ENCODE data around the gene FYCO1.
"Not testable (repeated sequence)": the region's sequence is repeated elsewhere in the genome, so short reads cannot be mapped to it uniquely, and the experiment has no call there.

The FYCO1 gene

GRCh38 chr3:46001178-46001577 is 5.6 kb upstream of the FYCO1 start:
- H2BK120ac ChIP-seq (ENCODE audit: low read depth, low read length): no peak overlapping the region
- no peak overlapping the region for H3K4me2 ChIP-seq (ENCODE audit: low read length, poor library complexity, severe bottlenecking)
- H3K36me3 ChIP-seq (ENCODE audit: control insufficient read depth in 1 of 2, insufficient read depth in 2 of 2, low read depth in 1 of 2, low read length in 2 of 2): no peaks in the 10 kb centered on the region
- no peak for DNase-seq
- H3K27me3 ChIP-seq (ENCODE audit: control insufficient read depth in 1 of 2, insufficient read depth in 1 of 2, low read length in 2 of 2): peaks cover 0 to 11% of the 10 kb centered on the region in 2 experiments
- H2BK15ac ChIP-seq (ENCODE audit: low read depth, poor library complexity, severe bottlenecking): no peak overlapping the region
- no peak overlapping the region for H2AK5ac ChIP-seq (ENCODE audit: low read length, severe bottlenecking)
- H4K91ac ChIP-seq (ENCODE audit: low read length): no peak overlapping the region
- H3K9me3 ChIP-seq (ENCODE audit: control insufficient read depth, low read length): no peaks in the 10 kb centered on the region
- H3K23ac ChIP-seq (ENCODE audit: low read length in 2 of 2): no peak overlapping the region
- no peak overlapping the region for H3K14ac ChIP-seq (ENCODE audit: low read length in 2 of 2)
- H3K4ac ChIP-seq (ENCODE audit: low read depth in 1 of 2, low read length in 2 of 2): no peak overlapping the region
- H4K8ac ChIP-seq (ENCODE audit: low read length): no peak overlapping the region
- H3K79me1 ChIP-seq (replicated peaks; ENCODE audit: low read length, poor library complexity, severe bottlenecking): no peaks in the 10 kb centered on the region
- no peak overlapping the region for H2AFZ ChIP-seq (ENCODE audit: low read depth, low read length)
- no peak overlapping the region for H3K27ac ChIP-seq (ENCODE audit: low read length, poor library complexity, severe bottlenecking)
- H3K4me3 ChIP-seq (ENCODE audit: insufficient read depth in 1 of 2, low read depth in 1 of 2, low read length in 2 of 2): no peak overlapping the region
- no peak overlapping the region for H2BK12ac ChIP-seq (ENCODE audit: low read length in 2 of 2)
- H3K4me1 ChIP-seq (ENCODE audit: control insufficient read depth, insufficient read depth, low read depth, low read length): no peaks in the 10 kb centered on the region
- no peak overlapping the region for H3K9ac ChIP-seq (ENCODE audit: low read length)
- no peak overlapping the region for H2BK5ac ChIP-seq (ENCODE audit: low read depth, low read length, poor library complexity, severe bottlenecking)
- no peak overlapping the region for H3K18ac ChIP-seq (ENCODE audit: low read depth in 1 of 2, low read length in 2 of 2)
- WGBS: 74% methylated on average over 2 of the region's 2 CpGs

GRCh38 chr3:45997942-45998341 is 2.3 kb upstream of the FYCO1 start:
- Histone ChIP-seq H2BK12ac (ENCODE audit: low read length in 2 of 2) (no peak overlapping the region), H4K8ac (ENCODE audit: low read length) (no peak overlapping the region), H3K27me3 (ENCODE audit: control insufficient read depth in 1 of 2, insufficient read depth in 1 of 2, low read length in 2 of 2) (peaks cover 0 to 11% of the 10 kb centered on the region in 2 experiments), H3K23ac (ENCODE audit: low read length in 2 of 2) (no peak overlapping the region), H3K4ac (ENCODE audit: low read depth in 1 of 2, low read length in 2 of 2) (no peak overlapping the region), H3K27ac (ENCODE audit: low read length, poor library complexity, severe bottlenecking) (no peak overlapping the region), H3K4me1 (ENCODE audit: control insufficient read depth, insufficient read depth, low read depth, low read length) (peaks cover 3% of the 10 kb centered on the region), H3K9me3 (ENCODE audit: control insufficient read depth, low read length) (no peaks in the 10 kb centered on the region), H3K18ac (ENCODE audit: low read depth in 1 of 2, low read length in 2 of 2) (no peak overlapping the region), H3K14ac (ENCODE audit: low read length in 2 of 2) (no peak overlapping the region), H3K9ac (ENCODE audit: low read length) (no peak overlapping the region), H3K4me2 (ENCODE audit: low read length, poor library complexity, severe bottlenecking) (no peak overlapping the region), H4K91ac (ENCODE audit: low read length) (no peak overlapping the region), H2BK15ac (ENCODE audit: low read depth, poor library complexity, severe bottlenecking) (no peak overlapping the region), H2BK5ac (ENCODE audit: low read depth, low read length, poor library complexity, severe bottlenecking) (no peak overlapping the region), H3K36me3 (ENCODE audit: control insufficient read depth in 1 of 2, insufficient read depth in 2 of 2, low read depth in 1 of 2, low read length in 2 of 2) (no peaks in the 10 kb centered on the region), H2AK5ac (ENCODE audit: low read length, severe bottlenecking) (no peak overlapping the region), H2BK120ac (ENCODE audit: low read depth, low read length) (no peak overlapping the region), H2AFZ (ENCODE audit: low read depth, low read length) (no peak overlapping the region), H3K4me3 (ENCODE audit: insufficient read depth in 1 of 2, low read depth in 1 of 2, low read length in 2 of 2) (no peak overlapping the region), H3K79me1 (replicated peaks; ENCODE audit: low read length, poor library complexity, severe bottlenecking) (peaks cover 15% of the 10 kb centered on the region)
- DNase-seq: no peak
- WGBS: no CpG with 5 or more reads among the region's 2 CpGs

GRCh38 chr3:45997499-45997898 is 1.9 kb upstream of the FYCO1 start:
- 98% methylated on average over 19 of the region's 19 CpGs for WGBS

GRCh38 chr3:45994419-45995235 is 997 bp downstream of the FYCO1 start:
- Histone ChIP-seq H3K4me3 (ENCODE audit: insufficient read depth in 1 of 2, low read depth in 1 of 2, low read length in 2 of 2) (peak overlapping the region; percentile 71 to 92), H3K4ac (ENCODE audit: low read depth in 1 of 2, low read length in 2 of 2) (no peak overlapping the region), H2BK5ac (ENCODE audit: low read depth, low read length, poor library complexity, severe bottlenecking) (no peak overlapping the region), H3K9me3 (ENCODE audit: control insufficient read depth, low read length) (no peaks in the 10 kb centered on the region), H3K4me1 (ENCODE audit: control insufficient read depth, insufficient read depth, low read depth, low read length) (peaks cover 3% of the 10 kb centered on the region), H3K23ac (ENCODE audit: low read length in 2 of 2) (no peak overlapping the region), H3K14ac (ENCODE audit: low read length in 2 of 2) (peak overlapping the region in 1 of 2 experiments; percentile 26), H4K91ac (ENCODE audit: low read length) (no peak overlapping the region), H2AK5ac (ENCODE audit: low read length, severe bottlenecking) (no peak overlapping the region), H3K18ac (ENCODE audit: low read depth in 1 of 2, low read length in 2 of 2) (peak overlapping the region in 1 of 2 experiments; percentile 40), H3K9ac (ENCODE audit: low read length) (peak overlapping the region; percentile 93), H2BK120ac (ENCODE audit: low read depth, low read length) (no peak overlapping the region), H2BK12ac (ENCODE audit: low read length in 2 of 2) (peak overlapping the region in 1 of 2 experiments; percentile 21), H3K79me1 (replicated peaks; ENCODE audit: low read length, poor library complexity, severe bottlenecking) (peaks cover 34% of the 10 kb centered on the region), H2AFZ (ENCODE audit: low read depth, low read length) (peak overlapping the region; percentile 55), H3K4me2 (ENCODE audit: low read length, poor library complexity, severe bottlenecking) (peak overlapping the region; percentile 81), H4K8ac (ENCODE audit: low read length) (no peak overlapping the region), H2BK15ac (ENCODE audit: low read depth, poor library complexity, severe bottlenecking) (no peak overlapping the region), H3K27me3 (ENCODE audit: control insufficient read depth in 1 of 2, insufficient read depth in 1 of 2, low read length in 2 of 2) (no peaks in the 10 kb centered on the region), H3K36me3 (ENCODE audit: control insufficient read depth in 1 of 2, insufficient read depth in 2 of 2, low read depth in 1 of 2, low read length in 2 of 2) (peaks cover 0 to 5% of the 10 kb centered on the region in 2 experiments), H3K27ac (ENCODE audit: low read length, poor library complexity, severe bottlenecking) (no peak overlapping the region)
- no peak for DNase-seq
- WGBS: 25% methylated on average over 16 of the region's 16 CpGs

More at GRCh38 chr3:45997499-45997898, 1.9 kb upstream of the FYCO1 start:
- not testable (repeated sequence) for H2BK5ac ChIP-seq (ENCODE audit: low read depth, low read length, poor library complexity, severe bottlenecking); H2AFZ ChIP-seq (ENCODE audit: low read depth, low read length); H2BK120ac ChIP-seq (ENCODE audit: low read depth, low read length); H3K4me1 ChIP-seq (ENCODE audit: control insufficient read depth, insufficient read depth, low read depth, low read length); H3K4me3 ChIP-seq (ENCODE audit: insufficient read depth in 1 of 2, low read depth in 1 of 2, low read length in 2 of 2); H3K36me3 ChIP-seq (ENCODE audit: control insufficient read depth in 1 of 2, insufficient read depth in 2 of 2, low read depth in 1 of 2, low read length in 2 of 2); H2BK12ac ChIP-seq (ENCODE audit: low read length in 2 of 2); H3K18ac ChIP-seq (ENCODE audit: low read depth in 1 of 2, low read length in 2 of 2); H2AK5ac ChIP-seq (ENCODE audit: low read length, severe bottlenecking); H3K14ac ChIP-seq (ENCODE audit: low read length in 2 of 2); H4K91ac ChIP-seq (ENCODE audit: low read length); H2BK15ac ChIP-seq (ENCODE audit: low read depth, poor library complexity, severe bottlenecking); H3K27ac ChIP-seq (ENCODE audit: low read length, poor library complexity, severe bottlenecking); H3K9ac ChIP-seq (ENCODE audit: low read length); DNase-seq; H3K9me3 ChIP-seq (ENCODE audit: control insufficient read depth, low read length); H3K4me2 ChIP-seq (ENCODE audit: low read length, poor library complexity, severe bottlenecking); H3K23ac ChIP-seq (ENCODE audit: low read length in 2 of 2); H4K8ac ChIP-seq (ENCODE audit: low read length); H3K4ac ChIP-seq (ENCODE audit: low read depth in 1 of 2, low read length in 2 of 2)
- peaks cover 19% of the 10 kb centered on the region for H3K79me1 ChIP-seq (replicated peaks; ENCODE audit: low read length, poor library complexity, severe bottlenecking)
- peaks cover 0 to 11% of the 10 kb centered on the region in 2 experiments for H3K27me3 ChIP-seq (ENCODE audit: control insufficient read depth in 1 of 2, insufficient read depth in 1 of 2, low read length in 2 of 2)

All from mesenchymal stem cell (in vitro differentiated cells and primary cell).